Measurements from ENCODE around the gene SGPP1.

- TF ChIP-seq CTCF (IDR thresholded peaks at IDR 0.05) (no peak), POLR2A (IDR thresholded peaks at IDR 0.05) (no peak)
These were observed 14.1 kb downstream of the SGPP1 start for GRCh38 chr14:63713764-63714163.

Measured in lower leg skin (tissue), 3 donors.